Measurements from ENCODE around the gene SIL1. TPM values are rescaled to one million over a fixed set of nuclear protein-coding genes. Genes with fewer than 3 reads are reported as not detected.
A peak's percentile ranks its signal among the peaks of the same experiment; 100 is the strongest.

SIL1 gene
- total RNA-seq, 4 donors from 2014 or later = 41.4 to 63.1 (median 52.8) TPM

GRCh38 chr5:138903130-138903775 lies 294.9 kb downstream of the SIL1 start:
- H3K4me3 ChIP-seq = no peak overlapping the region

GRCh38 chr5:138901716-138902115 lies 296.5 kb downstream of the SIL1 start:
- TF ChIP-seq POLR2A (IDR thresholded peaks at IDR 0.05) (no peak), EP300 (IDR thresholded peaks at IDR 0.05) (no peak), CTCF (IDR thresholded peaks at IDR 0.05) (no peak)
- H3K36me3 ChIP-seq = peaks cover 0 to 62% (median 2%) of the 10 kb centered on the region in 3 donors
- no peak for DNase-seq (ENCODE audit: low spot score in 2 of 2)
- WGBS, 2 donors = 83 to 87% methylated on average over 2 of the region's 2 CpGs
- no peaks in the 10 kb centered on the region for H3K27me3 ChIP-seq
- H3K4me3 ChIP-seq = no peak overlapping the region
- H3K27ac ChIP-seq = no peak overlapping the region
- H3K4me1 ChIP-seq = peaks cover 0 to 20% (median 0%) of the 10 kb centered on the region in 4 donors
- no peaks in the 10 kb centered on the region for H3K9me3 ChIP-seq

More at GRCh38 chr5:138903130-138903775, 294.9 kb downstream of the SIL1 start:
- Histone ChIP-seq H3K36me3 (peaks cover 0 to 70% (median 2%) of the 10 kb centered on the region in 3 donors), H3K4me1 (peaks cover 0 to 11% (median 0%) of the 10 kb centered on the region in 4 donors), H3K27me3 (no peaks in the 10 kb centered on the region), H3K27ac (peak overlapping the region in 2 of 4 donors; percentile 9 to 32), H3K9me3 (no peaks in the 10 kb centered on the region)
- no peak for DNase-seq (ENCODE audit: low spot score in 2 of 2)
- no peak for TF ChIP-seq CTCF (IDR thresholded peaks at IDR 0.05)
- no peak for TF ChIP-seq POLR2A (IDR thresholded peaks at IDR 0.05)
- TF ChIP-seq EP300 (IDR thresholded peaks at IDR 0.05) = no peak
- WGBS, 2 donors = 76 to 82% methylated on average over 10 of the region's 10 CpGs

GRCh38 chr5:138900281-138900965 lies 297.7 kb downstream of the SIL1 start:
- DNase-seq (ENCODE audit: low spot score in 2 of 2) = no peak
- H3K36me3 ChIP-seq = peaks cover 0 to 49% (median 2%) of the 10 kb centered on the region in 3 donors
- no peak overlapping the region for H3K4me3 ChIP-seq
- TF ChIP-seq EP300 (IDR thresholded peaks at IDR 0.05) (no peak), POLR2A (IDR thresholded peaks at IDR 0.05) (no peak), CTCF (IDR thresholded peaks at IDR 0.05) (no peak)
- peaks cover 0 to 30% (median 0%) of the 10 kb centered on the region in 4 donors for H3K4me1 ChIP-seq
- peak overlapping the region in 1 of 4 donors; percentile 41 for H3K27ac ChIP-seq
- H3K9me3 ChIP-seq = no peaks in the 10 kb centered on the region
- H3K27me3 ChIP-seq = no peaks in the 10 kb centered on the region
- WGBS, 2 donors = 74 to 76% methylated on average over 6 of the region's 6 CpGs

- H3K36me3 ChIP-seq = peaks cover 0 to 34% (median 2%) of the 10 kb centered on the region in 3 donors
- no peaks in the 10 kb centered on the region for H3K27me3 ChIP-seq
- no peak overlapping the region for H3K4me3 ChIP-seq
- no peak overlapping the region for H3K27ac ChIP-seq
- TF ChIP-seq POLR2A (IDR thresholded peaks at IDR 0.05) (no peak), EP300 (IDR thresholded peaks at IDR 0.05) (no peak), CTCF (IDR thresholded peaks at IDR 0.05) (no peak)
- no peak for DNase-seq (ENCODE audit: low spot score in 2 of 2)
- 83 to 88% methylated on average over 2 of the region's 2 CpGs for WGBS, 2 donors
- H3K4me1 ChIP-seq = peaks cover 0 to 30% (median 0%) of the 10 kb centered on the region in 4 donors
- H3K9me3 ChIP-seq = no peaks in the 10 kb centered on the region
These were observed 299.4 kb downstream of the SIL1 start for GRCh38 chr5:138898742-138899141.

GRCh38 chr5:138898299-138898698 lies 299.9 kb downstream of the SIL1 start:
- 98 to 100% methylated on average over 1 of the region's 1 CpG for WGBS, 2 donors
- peaks cover 0 to 33% (median 2%) of the 10 kb centered on the region in 3 donors for H3K36me3 ChIP-seq
- no peak overlapping the region for H3K4me3 ChIP-seq
- peaks cover 0 to 30% (median 0%) of the 10 kb centered on the region in 4 donors for H3K4me1 ChIP-seq
- no peaks in the 10 kb centered on the region for H3K9me3 ChIP-seq
- DNase-seq (ENCODE audit: low spot score in 2 of 2) = no peak
- H3K27ac ChIP-seq = no peak overlapping the region
- TF ChIP-seq POLR2A (IDR thresholded peaks at IDR 0.05) (no peak), CTCF (IDR thresholded peaks at IDR 0.05) (no peak), EP300 (IDR thresholded peaks at IDR 0.05) (no peak)
- H3K27me3 ChIP-seq = no peaks in the 10 kb centered on the region
